HCT116 (cell line): Measurements from ENCODE around the gene DBNDD2.

Source experiments
- CTCF ChIP-seq, 3 experiments: fragments of 200-600 bp in 1 of 3; sonication (generic) in 1 of 3; IDR thresholded peaks in 2 of 3; conservative IDR thresholded peaks in 1 of 3; 2 replicates each; pipeline ENCODE4 v1.5.1; 2012 to 2017; ENCODE audit warnings: low read depth in 2 of 3, low read length in 2 of 3, antibody characterized with exemption in 1 of 3, borderline replicate concordance in 1 of 3, control low read depth in 1 of 3, mild to moderate bottlenecking in 1 of 3, mixed read lengths in 1 of 3, mixed run types in 1 of 3, moderate library complexity in 1 of 3; ENCODE audit not compliant: insufficient read depth in 1 of 3
- EGR1 ChIP-seq: IDR thresholded peaks from 2 replicates; pipeline ENCODE4 v1.6.1; 2012; ENCODE audit warnings: low read depth
- ELF1 ChIP-seq: IDR thresholded peaks from 2 replicates; pipeline ENCODE4 v1.6.1; 2012; ENCODE audit warnings: low read depth, borderline replicate concordance
- EZH2 ChIP-seq: fragments of 200-600 bp; sonication (generic); IDR thresholded peaks from 2 replicates; pipeline ENCODE4 v1.6.1; 2017; ENCODE audit warnings: antibody characterized with exemption, mixed run types
- JUND ChIP-seq: IDR thresholded peaks from 2 replicates; pipeline ENCODE4 v1.6.1; 2012
- MAX ChIP-seq: IDR thresholded peaks from 2 replicates; pipeline ENCODE4 v1.6.1; 2012
- POLR2A ChIP-seq: IDR thresholded peaks from 2 replicates; pipeline ENCODE4 v1.7.0; 2011; ENCODE audit warnings: borderline replicate concordance; ENCODE audit not compliant: insufficient read depth, insufficient read length; ENCODE audit errors: extremely low read depth
- POLR2AphosphoS5 ChIP-seq: IDR thresholded peaks from 2 replicates; pipeline ENCODE4 v1.6.1; 2011; ENCODE audit warnings: mild to moderate bottlenecking, low read depth, low read length, moderate library complexity
- RAD21 ChIP-seq: IDR thresholded peaks from 2 replicates; pipeline ENCODE4 v1.6.1; 2012; ENCODE audit warnings: low read depth, mild to moderate bottlenecking
- REST ChIP-seq: IDR thresholded peaks from 2 replicates; pipeline ENCODE4 v1.6.1; 2012; ENCODE audit warnings: low read depth
- TCF7L2 ChIP-seq: IDR thresholded peaks from 2 replicates; pipeline ENCODE4 v1.7.0; 2011; ENCODE audit warnings: borderline replicate concordance, inconsistent platforms; ENCODE audit not compliant: insufficient read depth, insufficient read length; ENCODE audit errors: extremely low read depth
- YY1 ChIP-seq: IDR thresholded peaks from 2 replicates; pipeline ENCODE4 v1.6.1; 2011; ENCODE audit warnings: low read length, low read depth, moderate library complexity, mild to moderate bottlenecking; ENCODE audit not compliant: insufficient replicate concordance; ENCODE audit errors: extremely low read depth

- TF ChIP-seq CTCF (IDR thresholded peaks at IDR 0.05 in 2 of 3, conservative IDR thresholded peaks at IDR 0.05 in 1 of 3; ENCODE audit: borderline replicate concordance in 1 of 3, insufficient read depth in 1 of 3, low read depth in 2 of 3, low read length in 2 of 3): no peak
- no peak for TF ChIP-seq EZH2
- no peak for TF ChIP-seq POLR2A
- TF ChIP-seq RAD21: no peak
- no peak for TF ChIP-seq JUND
- TF ChIP-seq TCF7L2: no peak
- TF ChIP-seq YY1: no peak
- TF ChIP-seq ELF1: no peak
- no peak for TF ChIP-seq POLR2AphosphoS5
- no peak for TF ChIP-seq MAX
- TF ChIP-seq EGR1: no peak
- TF ChIP-seq REST: no peak
These were observed 30.8 kb upstream of the DBNDD2 start for GRCh38 chr20:45377269-45377668.
